A673 (cell line): Measurements from ENCODE around the gene ANKRD13D. TPM values are rescaled to one million over a fixed set of nuclear protein-coding genes. Genes with fewer than 3 reads are reported as not detected.

Experiments
- BruUV-seq: library from RNA; stranded (reverse); fragments of 400-500 nt; replicated peaks from 2 replicates; lab custom pipeline; 2021; lab: Mats Ljungman, UMichigan
- CTCF ChIA-PET: fragments of 300-600 bp; sonication (Branson Sonifier 250); formaldehyde crosslinking; loops from one replicate; lab custom pipeline; 2022; ENCODE audit warnings: antibody characterized with exemption; lab: Charles Lee
- POLR2A ChIA-PET: fragments of 300-600 bp; sonication (Branson Sonifier 250); formaldehyde crosslinking; loops from one replicate; lab custom pipeline; 2022; ENCODE audit warnings: antibody characterized with exemption; ENCODE audit not compliant: low non-redundant PET; lab: Charles Lee
- DNase-seq: peaks from one replicate; pipeline ENCODE4 v3.0.0-alpha.2; 2015; ENCODE audit warnings: low spot score
- H3K27ac ChIP-seq: fragments of 200-600 bp; sonication (generic); 2 replicates; pipeline ENCODE4 v1.5.1; 2016; ENCODE audit warnings: mixed run types, low read depth, mild to moderate bottlenecking, mixed read lengths, antibody characterized with exemption, low read length; ENCODE audit not compliant: poor library complexity, severe bottlenecking
- H3K27me3 ChIP-seq: fragments of 200-600 bp; sonication (generic); replicated peaks from 2 replicates; pipeline ENCODE4 v1.6.1; 2017; ENCODE audit warnings: mixed run types, low read depth, mild to moderate bottlenecking, mixed read lengths, antibody characterized with exemption, low read length; ENCODE audit not compliant: insufficient read depth, poor library complexity
- H3K36me3 ChIP-seq: fragments of 200-600 bp; sonication (generic); 2 replicates; pipeline ENCODE4 v1.6.1; 2016; ENCODE audit warnings: mixed run types, mild to moderate bottlenecking, mixed read lengths, antibody characterized with exemption, low read length; ENCODE audit not compliant: insufficient read depth, poor library complexity, severe bottlenecking
- H3K4me1 ChIP-seq: fragments of 200-600 bp; sonication (generic); 2 replicates; pipeline ENCODE4 v1.6.1; 2017; ENCODE audit warnings: mixed run types, mild to moderate bottlenecking, mixed read lengths, antibody characterized with exemption, low read length; ENCODE audit not compliant: insufficient read depth, poor library complexity, severe bottlenecking
- H3K4me3 ChIP-seq: fragments of 200-600 bp; sonication (generic); 2 replicates; pipeline ENCODE4 v1.5.1; 2016; ENCODE audit warnings: low read depth, mixed run types, mild to moderate bottlenecking, mixed read lengths, low read length; ENCODE audit not compliant: poor library complexity, severe bottlenecking
- H3K9me3 ChIP-seq: fragments of 200-600 bp; sonication (generic); 2 replicates; pipeline ENCODE4 v1.6.1; 2016; ENCODE audit warnings: mixed run types, low read depth, mild to moderate bottlenecking, mixed read lengths, antibody characterized with exemption, low read length; ENCODE audit not compliant: poor library complexity, severe bottlenecking
- EZH2 ChIP-seq: fragments of 200-600 bp; sonication (generic); IDR thresholded peaks from 2 replicates; pipeline ENCODE4 v1.6.1; 2017; ENCODE audit warnings: borderline replicate concordance, low read depth, mild to moderate bottlenecking, mixed read lengths, antibody characterized with exemption, low read length; ENCODE audit not compliant: poor library complexity, severe bottlenecking
- intact Hi-C: fragments of 100-400 bp; cut with micrococcal nuclease; formaldehyde crosslinking; loops from one replicate; pipeline ENCODE4 v1.10.0; 2022; ENCODE audit not compliant: unreplicated experiment
- total RNA-seq: library from RNA; stranded (reverse); gene quantifications from 2 replicates; pipeline ENCODE4 v1.2.3, GENCODE V29; 2021
- TF ChIP-seq, protein P1 (sequence below): fragments of 300-800, 200-600 bp; sonication (generic); conservative IDR thresholded peaks from 2 replicates; pipeline ENCODE4 v1.5.1; 2017; ENCODE audit warnings: low read depth, mild to moderate bottlenecking, antibody characterized with exemption, low read length, moderate library complexity, mixed read lengths

The ANKRD13D gene
- total RNA-seq, 1 experiment from 2014 or later, result 101 TPM

DNA sequence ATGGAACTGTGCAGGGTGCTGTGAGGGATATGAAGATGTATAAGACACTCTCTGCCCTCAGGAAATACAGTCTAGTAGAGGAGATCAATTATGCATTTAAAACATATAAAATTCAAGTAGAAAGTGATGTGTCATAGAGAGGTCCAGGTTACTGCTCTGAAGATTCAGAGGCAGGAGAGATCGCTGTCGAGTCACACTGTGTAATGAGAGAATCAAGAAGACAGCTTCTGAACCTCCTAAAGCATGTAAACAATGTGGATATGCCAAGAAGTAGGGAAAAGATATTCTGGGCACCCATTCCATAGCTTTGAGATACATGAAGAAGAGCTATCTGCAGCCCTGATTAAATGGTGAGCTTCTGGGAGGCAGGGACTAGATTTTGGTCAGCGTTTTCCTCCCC is 30.9 kb downstream of the ANKRD13D start:
- H3K27ac ChIP-seq, result no peak overlapping the region
- intact Hi-C loops, result no loop called here
- TF ChIP-seq EZH2, result no peak
- TF ChIP-seq, protein P1, sequence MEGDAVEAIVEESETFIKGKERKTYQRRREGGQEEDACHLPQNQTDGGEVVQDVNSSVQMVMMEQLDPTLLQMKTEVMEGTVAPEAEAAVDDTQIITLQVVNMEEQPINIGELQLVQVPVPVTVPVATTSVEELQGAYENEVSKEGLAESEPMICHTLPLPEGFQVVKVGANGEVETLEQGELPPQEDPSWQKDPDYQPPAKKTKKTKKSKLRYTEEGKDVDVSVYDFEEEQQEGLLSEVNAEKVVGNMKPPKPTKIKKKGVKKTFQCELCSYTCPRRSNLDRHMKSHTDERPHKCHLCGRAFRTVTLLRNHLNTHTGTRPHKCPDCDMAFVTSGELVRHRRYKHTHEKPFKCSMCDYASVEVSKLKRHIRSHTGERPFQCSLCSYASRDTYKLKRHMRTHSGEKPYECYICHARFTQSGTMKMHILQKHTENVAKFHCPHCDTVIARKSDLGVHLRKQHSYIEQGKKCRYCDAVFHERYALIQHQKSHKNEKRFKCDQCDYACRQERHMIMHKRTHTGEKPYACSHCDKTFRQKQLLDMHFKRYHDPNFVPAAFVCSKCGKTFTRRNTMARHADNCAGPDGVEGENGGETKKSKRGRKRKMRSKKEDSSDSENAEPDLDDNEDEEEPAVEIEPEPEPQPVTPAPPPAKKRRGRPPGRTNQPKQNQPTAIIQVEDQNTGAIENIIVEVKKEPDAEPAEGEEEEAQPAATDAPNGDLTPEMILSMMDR, result no peak
- H3K27me3 ChIP-seq, result no peaks in the 10 kb centered on the region
- no peaks in the 10 kb centered on the region for H3K4me1 ChIP-seq
- no peaks in the 10 kb centered on the region for H3K9me3 ChIP-seq
- ChIA-PET POLR2A (no interaction called here), CTCF (interaction anchor here (0.9 kb wide), 1 partner anchor 31 kb away, joined by 3 read pairs; no protein-coding TSS in a partner anchor)
- no TSS peak for BruUV-seq
- no peak for DNase-seq
- H3K36me3 ChIP-seq, result no peaks in the 10 kb centered on the region
- no peak overlapping the region for H3K4me3 ChIP-seq

DNA sequence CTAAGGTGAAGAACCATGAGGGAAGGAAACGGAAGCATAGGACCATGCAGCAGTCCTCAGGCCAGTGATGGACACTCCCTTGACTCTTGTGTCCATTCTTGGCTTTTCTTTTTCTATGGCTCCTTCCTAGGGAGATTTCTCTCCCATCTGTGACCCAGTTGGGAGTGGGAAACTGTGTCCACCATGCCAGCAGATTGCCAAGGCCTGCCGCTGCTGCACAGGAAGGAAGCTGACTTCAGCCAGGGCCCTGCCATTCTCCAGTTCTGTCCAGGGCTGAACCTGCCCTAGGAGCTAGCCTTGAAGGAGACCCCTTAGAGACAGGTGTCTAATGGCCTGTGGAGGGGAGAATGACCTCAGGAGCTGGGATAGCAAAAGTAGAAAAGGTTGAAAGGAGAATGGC is 31.6 kb downstream of the ANKRD13D start:
- no TSS peak for BruUV-seq
- intact Hi-C loops, result no loop called here
- no peak overlapping the region for H3K4me3 ChIP-seq
- no peaks in the 10 kb centered on the region for H3K27me3 ChIP-seq
- H3K27ac ChIP-seq, result no peak overlapping the region
- DNase-seq, result no peak
- no peaks in the 10 kb centered on the region for H3K9me3 ChIP-seq
- no peaks in the 10 kb centered on the region for H3K36me3 ChIP-seq
- H3K4me1 ChIP-seq, result no peaks in the 10 kb centered on the region
- TF ChIP-seq EZH2, result no peak
- TF ChIP-seq, protein P1, result no peak
- ChIA-PET POLR2A (no interaction called here), CTCF (interaction anchor here (0.9 kb wide), 1 partner anchor 31 kb away, joined by 3 read pairs; no protein-coding TSS in a partner anchor)

DNA sequence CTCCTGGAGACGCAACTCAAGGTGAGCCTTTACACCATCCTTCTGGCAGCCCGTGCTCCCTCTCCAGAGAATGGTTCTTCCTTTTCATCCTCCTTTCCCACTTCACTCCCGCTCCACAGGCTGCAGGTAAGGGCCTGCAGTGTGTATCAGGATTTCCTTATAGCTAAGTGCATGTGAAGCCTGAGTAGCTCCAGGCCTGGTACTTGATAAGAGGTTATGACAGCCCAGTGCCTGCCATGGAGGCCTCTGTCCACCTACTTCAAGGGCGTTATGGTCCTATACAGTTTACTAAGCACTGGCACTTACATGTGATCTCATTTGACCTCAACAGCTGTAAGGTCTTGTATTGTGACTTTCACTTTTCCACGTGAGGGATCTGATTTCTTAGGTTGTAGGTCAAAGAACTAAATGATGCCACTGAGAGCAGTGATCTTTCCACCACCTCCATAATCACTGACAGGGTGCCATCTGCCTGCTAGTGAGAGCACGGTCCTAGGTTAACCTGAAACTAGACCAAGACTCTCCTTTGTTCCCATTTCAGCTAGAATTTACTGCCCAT is 32.3 kb downstream of the ANKRD13D start:
- H3K36me3 ChIP-seq, result no peaks in the 10 kb centered on the region
- no TSS peak for BruUV-seq
- H3K4me3 ChIP-seq, result no peak overlapping the region
- no peak for DNase-seq
- H3K27me3 ChIP-seq, result no peaks in the 10 kb centered on the region
- ChIA-PET CTCF (no interaction called here), POLR2A (no interaction called here)
- TF ChIP-seq, protein P1, result no peak
- no peak for TF ChIP-seq EZH2
- H3K9me3 ChIP-seq, result no peaks in the 10 kb centered on the region
- intact Hi-C loops, result no loop called here
- no peak overlapping the region for H3K27ac ChIP-seq
- no peaks in the 10 kb centered on the region for H3K4me1 ChIP-seq
